Cardiac fibroblast (primary cell): ENCODE measurements around the gene CCDC85A.

Experiments
- DNase-seq, 2 donors: peaks; one replicate each; pipeline versions ENCODE4 v3.0.0 to v3.0.0-alpha.2; 2010; ENCODE audit warnings: low read depth in 2 of 2
- H3K4me3 ChIP-seq, 2 donors: replicated peaks in 1 of 2; 1 replicate in 1 of 2; 2 replicates in 1 of 2; pipeline ENCODE4 v1.5.1; 2011; ENCODE audit warnings: low read depth in 2 of 2, low read length in 2 of 2, mild to moderate bottlenecking in 2 of 2, moderate library complexity in 1 of 2
- TF ChIP-seq, protein P1 (sequence below): IDR thresholded peaks from one replicate; pipeline ENCODE4 v1.5.1; 2011; ENCODE audit warnings: low read depth, mild to moderate bottlenecking, low read length, inconsistent platforms

CCDC85A gene

DNA sequence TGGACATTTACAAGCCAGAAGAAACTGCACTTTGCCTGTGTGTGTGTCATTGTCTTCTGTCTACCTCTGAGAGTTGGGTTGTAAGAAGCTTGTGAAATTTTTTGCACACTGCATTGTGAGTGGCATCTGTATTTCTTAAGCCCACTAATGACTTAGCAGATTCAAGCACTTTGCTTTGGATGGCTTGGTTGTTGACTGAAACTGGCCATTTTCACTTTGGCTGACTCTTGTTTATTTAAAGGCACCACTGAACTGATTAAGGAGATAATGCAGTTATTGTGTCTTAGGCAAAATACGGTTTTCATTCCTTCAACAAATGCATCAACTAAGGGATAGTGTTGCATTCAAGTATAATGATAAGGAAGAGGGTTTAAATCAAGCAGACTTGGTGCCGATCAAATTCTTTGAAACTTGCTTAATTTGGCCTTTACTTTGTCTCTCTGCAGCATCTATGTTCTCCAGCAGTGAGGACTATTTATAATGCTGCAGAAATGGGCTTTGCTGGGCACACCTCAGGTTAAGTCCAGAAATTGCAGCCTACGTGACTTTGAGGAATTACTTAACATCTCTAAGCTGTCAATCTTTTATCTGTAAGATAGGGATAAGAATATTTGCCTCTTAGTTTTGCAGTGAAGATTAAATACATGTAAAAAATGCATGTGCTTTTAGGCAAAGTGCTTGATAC, 142.0 kb downstream of the CCDC85A start:
- TF ChIP-seq, protein P1, sequence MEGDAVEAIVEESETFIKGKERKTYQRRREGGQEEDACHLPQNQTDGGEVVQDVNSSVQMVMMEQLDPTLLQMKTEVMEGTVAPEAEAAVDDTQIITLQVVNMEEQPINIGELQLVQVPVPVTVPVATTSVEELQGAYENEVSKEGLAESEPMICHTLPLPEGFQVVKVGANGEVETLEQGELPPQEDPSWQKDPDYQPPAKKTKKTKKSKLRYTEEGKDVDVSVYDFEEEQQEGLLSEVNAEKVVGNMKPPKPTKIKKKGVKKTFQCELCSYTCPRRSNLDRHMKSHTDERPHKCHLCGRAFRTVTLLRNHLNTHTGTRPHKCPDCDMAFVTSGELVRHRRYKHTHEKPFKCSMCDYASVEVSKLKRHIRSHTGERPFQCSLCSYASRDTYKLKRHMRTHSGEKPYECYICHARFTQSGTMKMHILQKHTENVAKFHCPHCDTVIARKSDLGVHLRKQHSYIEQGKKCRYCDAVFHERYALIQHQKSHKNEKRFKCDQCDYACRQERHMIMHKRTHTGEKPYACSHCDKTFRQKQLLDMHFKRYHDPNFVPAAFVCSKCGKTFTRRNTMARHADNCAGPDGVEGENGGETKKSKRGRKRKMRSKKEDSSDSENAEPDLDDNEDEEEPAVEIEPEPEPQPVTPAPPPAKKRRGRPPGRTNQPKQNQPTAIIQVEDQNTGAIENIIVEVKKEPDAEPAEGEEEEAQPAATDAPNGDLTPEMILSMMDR, result no peak
- no peak overlapping the region for H3K4me3 ChIP-seq
- DNase-seq, result no peak

DNA sequence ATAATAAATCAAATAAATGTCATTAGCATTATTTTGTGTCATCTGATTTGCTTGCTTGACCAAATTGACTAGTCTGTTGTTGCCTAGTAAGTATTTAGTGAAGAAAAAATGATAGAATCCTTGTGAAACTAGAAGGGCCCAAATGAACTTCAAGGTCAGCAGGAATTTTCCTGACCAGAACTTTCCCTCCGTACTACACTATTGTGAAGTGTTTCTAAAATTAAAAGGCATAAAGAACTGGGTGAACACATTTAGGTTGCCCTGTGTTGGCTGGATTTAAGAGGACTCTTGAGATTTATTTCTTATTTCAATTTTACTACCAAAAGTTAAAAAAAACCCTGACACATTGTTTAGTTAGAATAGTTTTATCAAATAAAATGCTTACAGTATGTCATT, 142.6 kb downstream of the CCDC85A start:
- H3K4me3 ChIP-seq, result no peak overlapping the region
- TF ChIP-seq, protein P1, result no peak
- DNase-seq, result no peak

DNA sequence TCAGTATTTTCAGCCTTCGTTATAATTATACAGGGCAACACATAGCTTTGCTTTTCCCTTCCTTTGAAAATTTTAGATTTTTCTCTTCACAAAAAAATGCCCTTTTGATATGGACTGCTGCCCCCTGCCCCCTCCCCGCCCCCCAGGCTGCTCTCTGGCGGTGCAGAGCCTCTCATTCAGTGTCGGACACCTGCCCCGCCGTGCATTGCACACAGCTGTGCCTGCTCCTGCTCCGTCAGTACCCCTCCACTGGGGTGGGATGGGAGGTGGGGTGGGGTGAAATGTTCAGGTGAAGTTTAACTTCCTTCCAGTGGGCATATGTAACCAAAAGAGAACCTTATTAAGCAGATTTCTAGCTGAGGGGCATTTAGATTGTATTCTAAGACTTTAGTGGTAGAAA, 148.0 kb downstream of the CCDC85A start:
- H3K4me3 ChIP-seq, result no peak overlapping the region
- no peak for DNase-seq
- TF ChIP-seq, protein P1, result no peak

DNA sequence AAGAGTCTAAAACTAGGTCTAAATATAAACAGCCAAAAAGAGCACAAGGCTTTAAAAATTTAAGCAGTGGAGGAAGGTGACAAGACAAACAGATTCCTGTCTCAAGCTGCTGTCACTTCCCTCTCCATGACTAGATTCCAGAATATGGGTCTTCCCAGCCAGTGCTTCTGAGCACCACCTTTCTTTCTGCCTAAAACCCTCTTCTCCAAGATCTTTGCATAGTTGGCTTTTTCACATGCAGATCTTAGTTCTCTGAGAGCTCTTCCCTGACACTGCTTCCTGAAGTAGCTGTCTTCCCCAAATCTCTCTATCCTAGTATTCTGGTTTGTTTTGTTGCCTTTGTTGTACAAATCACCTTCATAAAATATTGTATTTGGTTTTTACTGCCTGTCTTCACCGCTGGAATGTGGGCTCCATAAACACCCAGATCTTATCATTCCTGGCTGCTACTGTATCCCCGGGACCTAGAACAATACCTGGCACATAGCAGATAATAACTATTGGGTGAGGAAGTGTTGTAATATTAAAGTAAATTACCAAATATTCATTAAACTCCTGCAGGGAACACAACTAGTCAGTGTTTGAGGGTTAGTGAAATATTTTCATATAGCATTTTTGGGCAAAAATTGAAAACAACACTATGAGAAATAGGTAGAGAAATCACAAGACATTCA, 150.2 kb downstream of the CCDC85A start:
- H3K4me3 ChIP-seq, result no peak overlapping the region
- DNase-seq, result no peak
- TF ChIP-seq, protein P1, result no peak

DNA sequence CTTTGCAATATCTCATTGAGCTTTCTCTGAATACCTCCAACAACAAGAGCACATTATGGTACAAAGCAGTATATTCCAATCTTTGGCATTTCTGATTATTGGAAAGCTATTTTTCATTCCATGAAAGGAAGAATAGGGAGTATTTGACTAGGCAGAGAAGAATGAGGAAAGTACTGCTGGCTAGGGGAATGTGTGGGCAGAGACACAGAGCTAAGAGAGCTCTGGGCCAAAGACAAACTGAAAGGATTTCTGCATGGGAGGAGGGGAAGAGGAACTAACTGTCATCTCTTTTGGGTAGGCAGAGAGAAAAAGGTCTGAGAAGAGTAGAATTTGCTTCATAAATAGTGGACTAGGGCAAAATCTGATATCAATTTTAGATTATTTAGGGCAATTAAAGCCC, 150.8 kb downstream of the CCDC85A start:
- no peak overlapping the region for H3K4me3 ChIP-seq
- TF ChIP-seq, protein P1, result no peak
- DNase-seq, result peak in 1 of 2 donors; percentile 36

DNA sequence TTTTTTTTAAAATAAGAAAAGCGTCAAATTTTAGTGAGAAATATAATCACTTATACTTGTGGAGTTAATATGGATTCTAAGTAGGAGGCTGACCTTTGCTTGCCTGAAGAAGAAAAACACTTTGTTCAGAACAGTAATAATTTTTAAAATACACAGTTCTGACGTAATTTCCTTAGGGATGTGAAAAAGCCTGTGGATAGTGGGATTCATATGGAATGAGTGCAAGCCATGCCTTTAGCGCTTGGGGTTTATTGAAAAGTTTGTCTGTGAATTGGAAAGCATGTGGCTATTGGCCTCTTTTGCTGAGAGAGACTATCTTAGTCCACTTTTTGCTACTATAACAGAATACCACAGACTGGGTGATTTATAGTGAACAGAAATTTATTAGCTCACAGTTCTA, 151.3 kb downstream of the CCDC85A start:
- DNase-seq, result no peak
- TF ChIP-seq, protein P1, result no peak
- H3K4me3 ChIP-seq, result no peak overlapping the region

DNA sequence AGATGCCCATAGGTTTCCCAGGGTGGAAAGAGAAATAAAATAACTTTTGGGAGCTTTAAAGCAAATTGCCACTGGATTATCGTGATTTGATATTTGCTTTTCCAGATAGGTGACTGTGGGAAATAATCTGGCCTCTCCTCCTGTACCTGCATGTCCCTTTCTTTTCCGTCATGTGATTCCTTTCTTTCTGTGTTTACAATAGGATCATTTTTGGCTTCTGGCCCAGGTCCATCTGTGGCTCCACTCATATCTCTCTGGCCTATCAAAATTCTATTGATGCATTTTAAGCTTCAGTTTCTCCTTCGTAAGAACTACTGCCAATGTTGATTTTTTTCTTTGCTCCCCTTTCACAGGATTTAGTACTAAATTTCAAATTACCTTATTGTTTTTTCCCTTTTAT, 153.6 kb downstream of the CCDC85A start:
- H3K4me3 ChIP-seq, result no peak overlapping the region
- TF ChIP-seq, protein P1, result no peak
- no peak for DNase-seq
